K562 (cell line): ENCODE measurements around the gene GNS. TPM values are rescaled to one million over a fixed set of nuclear protein-coding genes. Genes with fewer than 3 reads are reported as not detected.

Experiments
- FOXM1 ChIP-seq, 2 experiments: fragments of 450-650 bp in 1 of 2; sonication (generic) in 1 of 2; formaldehyde crosslinking in 1 of 2; IDR thresholded peaks; 2 replicates each; pipeline versions ENCODE4 v1.6.1 to v1.9.0; 2017 to 2022; ENCODE audit warnings: low read depth in 2 of 2, mild to moderate bottlenecking in 2 of 2, missing genetic modification reagents in 1 of 2, moderate library complexity in 1 of 2
- L3MBTL2 ChIP-seq: fragments of 450-650 bp; IDR thresholded peaks from 2 replicates; pipeline ENCODE4 v1.6.1; 2016; ENCODE audit warnings: mild to moderate bottlenecking, moderate library complexity
- NFRKB ChIP-seq: fragments of 450-650 bp; IDR thresholded peaks from 2 replicates; pipeline ENCODE4 v1.6.1; 2016; ENCODE audit warnings: low read depth
- RNF2 ChIP-seq: sonication (generic); IDR thresholded peaks from 2 replicates; pipeline ENCODE4 v1.6.1; 2016
- SMAD3 ChIP-seq: fragments of 450-650 bp; formaldehyde crosslinking; conservative IDR thresholded peaks from 2 replicates; pipeline ENCODE4 v1.4.0; 2020; ENCODE audit warnings: mild to moderate bottlenecking
- TAF9B ChIP-seq: fragments of 450-650 bp; IDR thresholded peaks from 2 replicates; pipeline ENCODE4 v1.6.1; 2018; ENCODE audit warnings: mild to moderate bottlenecking; ENCODE audit not compliant: partially characterized antibody
- ZNF239 ChIP-seq: fragments of 250-450 bp; sonication (Bioruptor Pico); IDR thresholded peaks from 2 replicates; pipeline ENCODE4 v1.4.0; 2020; ENCODE audit warnings: mild to moderate bottlenecking
- ZNF24 ChIP-seq: fragments of 450-650 bp; IDR thresholded peaks from 2 replicates; pipeline ENCODE4 v1.6.1; 2016
- ZNF583 ChIP-seq: fragments of 250-450 bp; sonication (Bioruptor Pico); IDR thresholded peaks from 2 replicates; pipeline ENCODE4 v1.4.0; 2020
- polyA plus RNA-seq, 8 experiments: library from polyadenylated mRNA; depleted of rRNA in 4 of 8; stranded (reverse) in 5 of 8; unstranded in 3 of 8; fragments of >200 nt; fragmentation: Nextera tagmentation in 2 of 8; fragmentation: Illumina TruSeq in 1 of 8; extraction: Ambion mirVana in 2 of 8; extraction: Trizol in 1 of 8; gene quantifications; 2 replicates each; pipeline versions ENCODE4 v1.2.1 to v1.2.3, GENCODE V29; 2011 to 2014; ENCODE audit warnings: inconsistent platforms in 1 of 8, missing spikeins in 1 of 8
- total RNA-seq, 7 experiments: library from RNA; depleted of rRNA in 6 of 7; stranded (reverse); fragments of >200 nt in 6 of 7; fragmentation: Illumina TruSeq in 2 of 7; extraction: Trizol in 2 of 7; gene quantifications; 2 replicates each; pipeline versions ENCODE4 v1.2.1 to v1.2.3, GENCODE V29; 2011 to 2021; ENCODE audit warnings: low replicate concordance in 1 of 7
- TF ChIP-seq, protein P1 (sequence below): fragments of 200-800 bp; sonication (Bioruptor generic); IDR thresholded peaks from 2 replicates; pipeline ENCODE4 v1.6.1; 2017; ENCODE audit warnings: missing genetic modification characterization, missing compliant biosample characterization
- TF ChIP-seq, protein P2 (sequence below), 2 experiments: fragments of 450-650 bp in 1 of 2; sonication (generic) in 1 of 2; formaldehyde crosslinking in 1 of 2; IDR thresholded peaks; 2 replicates each; pipeline versions ENCODE4 v1.7.1 to v1.9.0; 2016 to 2022; ENCODE audit warnings: inconsistent platforms in 1 of 2, mild to moderate bottlenecking in 1 of 2, missing genetic modification reagents in 1 of 2
- TF ChIP-seq, protein P3 (sequence below): fragments of 450-650 bp; IDR thresholded peaks from 2 replicates; pipeline ENCODE4 v1.6.1; 2016; ENCODE audit warnings: antibody characterized with exemption

The GNS gene
- total and polyA plus RNA-seq, 9 of the 15 experiments (the other 6 are each of a cell fraction or from before 2014, with no cell fraction given): 4.6 to 30.3 (median 18.9) TPM

DNA sequence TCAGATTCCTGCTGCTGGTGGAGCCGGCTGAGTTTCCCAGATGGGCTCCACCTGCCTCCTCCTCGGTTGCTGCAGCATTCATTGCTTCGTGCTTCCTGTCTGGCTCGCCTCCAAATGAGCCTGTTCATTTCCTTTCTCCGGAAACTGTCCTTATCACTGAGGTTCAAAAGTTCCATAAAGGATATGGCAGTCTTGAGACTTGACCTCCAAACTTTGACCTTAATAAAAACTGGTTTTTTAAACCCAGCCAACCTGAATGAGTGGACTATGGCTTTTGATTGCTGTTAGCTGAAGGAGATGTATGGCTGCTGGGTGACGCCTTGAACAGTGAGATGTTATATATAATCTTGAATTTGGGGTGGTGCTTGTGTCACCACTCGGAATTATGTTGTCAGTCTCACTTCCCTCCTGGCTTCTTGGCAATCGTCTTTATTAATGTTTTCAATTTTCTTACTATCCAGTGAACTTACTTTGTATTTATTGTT lies 86.2 kb downstream of the GNS start (continued):
- peak; percentile 49 for TF ChIP-seq ZNF239 (CRISPR knock-in tag)
- TF ChIP-seq FOXM1 (IDR thresholded peaks at IDR 0.05; ENCODE audit: low read depth): peak; percentile 76
- TF ChIP-seq FOXM1 (CRISPR knock-in tag; IDR thresholded peaks at IDR 0.05; ENCODE audit: low read depth): no peak
- TF ChIP-seq TAF9B: no peak
- TF ChIP-seq, protein P1, sequence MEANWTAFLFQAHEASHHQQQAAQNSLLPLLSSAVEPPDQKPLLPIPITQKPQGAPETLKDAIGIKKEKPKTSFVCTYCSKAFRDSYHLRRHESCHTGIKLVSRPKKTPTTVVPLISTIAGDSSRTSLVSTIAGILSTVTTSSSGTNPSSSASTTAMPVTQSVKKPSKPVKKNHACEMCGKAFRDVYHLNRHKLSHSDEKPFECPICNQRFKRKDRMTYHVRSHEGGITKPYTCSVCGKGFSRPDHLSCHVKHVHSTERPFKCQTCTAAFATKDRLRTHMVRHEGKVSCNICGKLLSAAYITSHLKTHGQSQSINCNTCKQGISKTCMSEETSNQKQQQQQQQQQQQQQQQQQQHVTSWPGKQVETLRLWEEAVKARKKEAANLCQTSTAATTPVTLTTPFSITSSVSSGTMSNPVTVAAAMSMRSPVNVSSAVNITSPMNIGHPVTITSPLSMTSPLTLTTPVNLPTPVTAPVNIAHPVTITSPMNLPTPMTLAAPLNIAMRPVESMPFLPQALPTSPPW (CRISPR knock-in tag): peak; percentile 35; the same call in 1 of the 2 replicates
- peak; percentile 69; the same call in 1 of the 2 replicates for TF ChIP-seq NFRKB
- TF ChIP-seq L3MBTL2: peak; percentile 44; the same call in 1 of the 2 replicates
- TF ChIP-seq, protein P2, sequence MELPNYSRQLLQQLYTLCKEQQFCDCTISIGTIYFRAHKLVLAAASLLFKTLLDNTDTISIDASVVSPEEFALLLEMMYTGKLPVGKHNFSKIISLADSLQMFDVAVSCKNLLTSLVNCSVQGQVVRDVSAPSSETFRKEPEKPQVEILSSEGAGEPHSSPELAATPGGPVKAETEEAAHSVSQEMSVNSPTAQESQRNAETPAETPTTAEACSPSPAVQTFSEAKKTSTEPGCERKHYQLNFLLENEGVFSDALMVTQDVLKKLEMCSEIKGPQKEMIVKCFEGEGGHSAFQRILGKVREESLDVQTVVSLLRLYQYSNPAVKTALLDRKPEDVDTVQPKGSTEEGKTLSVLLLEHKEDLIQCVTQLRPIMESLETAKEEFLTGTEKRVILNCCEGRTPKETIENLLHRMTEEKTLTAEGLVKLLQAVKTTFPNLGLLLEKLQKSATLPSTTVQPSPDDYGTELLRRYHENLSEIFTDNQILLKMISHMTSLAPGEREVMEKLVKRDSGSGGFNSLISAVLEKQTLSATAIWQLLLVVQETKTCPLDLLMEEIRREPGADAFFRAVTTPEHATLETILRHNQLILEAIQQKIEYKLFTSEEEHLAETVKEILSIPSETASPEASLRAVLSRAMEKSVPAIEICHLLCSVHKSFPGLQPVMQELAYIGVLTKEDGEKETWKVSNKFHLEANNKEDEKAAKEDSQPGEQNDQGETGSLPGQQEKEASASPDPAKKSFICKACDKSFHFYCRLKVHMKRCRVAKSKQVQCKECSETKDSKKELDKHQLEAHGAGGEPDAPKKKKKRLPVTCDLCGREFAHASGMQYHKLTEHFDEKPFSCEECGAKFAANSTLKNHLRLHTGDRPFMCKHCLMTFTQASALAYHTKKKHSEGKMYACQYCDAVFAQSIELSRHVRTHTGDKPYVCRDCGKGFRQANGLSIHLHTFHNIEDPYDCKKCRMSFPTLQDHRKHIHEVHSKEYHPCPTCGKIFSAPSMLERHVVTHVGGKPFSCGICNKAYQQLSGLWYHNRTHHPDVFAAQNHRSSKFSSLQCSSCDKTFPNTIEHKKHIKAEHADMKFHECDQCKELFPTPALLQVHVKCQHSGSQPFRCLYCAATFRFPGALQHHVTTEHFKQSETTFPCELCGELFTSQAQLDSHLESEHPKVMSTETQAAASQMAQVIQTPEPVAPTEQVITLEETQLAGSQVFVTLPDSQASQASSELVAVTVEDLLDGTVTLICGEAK (IDR thresholded peaks at IDR 0.05): peak; percentile 79
- TF ChIP-seq, protein P2 (CRISPR knock-in tag; IDR thresholded peaks at IDR 0.05): no peak
- TF ChIP-seq SMAD3: 0 out of 2 replicates have a peak, but pooled peaks have one; percentile 64
- TF ChIP-seq ZNF24: peak; percentile 84
- TF ChIP-seq ZNF583: 0 out of 2 replicates have a peak, but pooled peaks have one; percentile 17
- TF ChIP-seq, protein P3, sequence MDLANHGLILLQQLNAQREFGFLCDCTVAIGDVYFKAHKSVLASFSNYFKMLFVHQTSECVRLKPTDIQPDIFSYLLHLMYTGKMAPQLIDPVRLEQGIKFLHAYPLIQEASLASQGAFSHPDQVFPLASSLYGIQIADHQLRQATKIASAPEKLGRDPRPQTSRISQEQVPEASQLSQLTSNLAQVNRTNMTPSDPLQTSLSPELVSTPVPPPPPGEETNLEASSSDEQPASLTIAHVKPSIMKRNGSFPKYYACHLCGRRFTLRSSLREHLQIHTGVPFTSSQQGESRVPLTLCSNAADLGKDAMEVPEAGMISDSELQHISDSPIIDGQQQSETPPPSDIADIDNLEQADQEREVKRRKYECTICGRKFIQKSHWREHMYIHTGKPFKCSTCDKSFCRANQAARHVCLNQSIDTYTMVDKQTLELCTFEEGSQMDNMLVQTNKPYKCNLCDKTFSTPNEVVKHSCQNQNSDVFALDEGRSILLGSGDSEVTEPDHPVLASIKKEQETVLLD: peak; percentile 43; the same call in 1 of the 2 replicates
- peak; percentile 68 for TF ChIP-seq RNF2
